ENCODE data around the gene CYREN.
"Not testable (repeated sequence)": the region's sequence is repeated elsewhere in the genome, so short reads cannot be mapped to it uniquely, and the experiment has no call there.

Gene CYREN

GRCh38 chr7:135160858-135161653 is 9.5 kb downstream of the CYREN start:
- in situ Hi-C loops (cut with MboI; ENCODE audit: low sequenced_read_pairs): loop anchor here (10.0 kb wide), 1 partner anchor 176 kb away; the partner anchor contains the start of gene AGBL3

GRCh38 chr7:135160098-135160857 is 10.2 kb downstream of the CYREN start:
- in situ Hi-C loops (cut with MboI; ENCODE audit: low sequenced_read_pairs): loop anchor here (10.0 kb wide), 1 partner anchor 175 kb away; the partner anchor contains the start of gene AGBL3

- in situ Hi-C loops (cut with MboI; ENCODE audit: low sequenced_read_pairs): loop anchor here (10.0 kb wide), 1 partner anchor 175 kb away; the partner anchor contains the start of gene AGBL3
Measured at GRCh38 chr7:135159359-135160085, 11.0 kb downstream of the CYREN start.

- in situ Hi-C loops (cut with MboI; ENCODE audit: low sequenced_read_pairs): no loop called here
Measured at GRCh38 chr7:135158874-135159273, 11.6 kb downstream of the CYREN start.

- in situ Hi-C loops (cut with MboI; ENCODE audit: low sequenced_read_pairs): no loop called here
Measured at GRCh38 chr7:135158141-135158655, 12.3 kb downstream of the CYREN start.

- in situ Hi-C loops (cut with MboI; ENCODE audit: low sequenced_read_pairs): no loop called here
Measured at GRCh38 chr7:135156290-135156689, 14.2 kb downstream of the CYREN start.

GRCh38 chr7:135154734-135155133 is 15.8 kb downstream of the CYREN start:
- in situ Hi-C loops (cut with MboI; ENCODE audit: low sequenced_read_pairs): no loop called here

GRCh38 chr7:135152442-135152841 is 18.1 kb downstream of the CYREN start:
- in situ Hi-C loops (cut with MboI; ENCODE audit: low sequenced_read_pairs): no loop called here

- in situ Hi-C loops (cut with MboI; ENCODE audit: low sequenced_read_pairs): no loop called here
Measured at GRCh38 chr7:135151533-135151932, 19.0 kb downstream of the CYREN start.

- in situ Hi-C loops (cut with MboI; ENCODE audit: low sequenced_read_pairs): no loop called here
Measured at GRCh38 chr7:135151132-135151531, 19.4 kb downstream of the CYREN start.

- in situ Hi-C loops (cut with MboI; ENCODE audit: low sequenced_read_pairs): no loop called here
Measured at GRCh38 chr7:135150072-135150782, 20.3 kb downstream of the CYREN start.

GRCh38 chr7:135147899-135148721 is 22.4 kb downstream of the CYREN start, which contains the start of gene TMEM140:
Gene TMEM140, plus strand, starts transcription at chr7:135148072. Its CDS starts 16,370 bp downstream, at chr7:135164442.
- in situ Hi-C loops (cut with MboI; ENCODE audit: low sequenced_read_pairs): no loop called here

- in situ Hi-C loops (cut with MboI; ENCODE audit: low sequenced_read_pairs): no loop called here
Measured at GRCh38 chr7:135147341-135147898, 23.1 kb downstream of the CYREN start.

- in situ Hi-C loops (cut with MboI; ENCODE audit: low sequenced_read_pairs): no loop called here
Measured at GRCh38 chr7:135143885-135144668, 26.4 kb downstream of the CYREN start.

GRCh38 chr7:135129579-135129978 is 40.9 kb downstream of the CYREN start:
- in situ Hi-C loops (cut with MboI; ENCODE audit: low sequenced_read_pairs): no loop called here

GRCh38 chr7:135128931-135129330 is 41.6 kb downstream of the CYREN start:
- in situ Hi-C loops (cut with MboI; ENCODE audit: low sequenced_read_pairs): no loop called here

- in situ Hi-C loops (cut with MboI; ENCODE audit: low sequenced_read_pairs): not testable (repeated sequence)
Measured at GRCh38 chr7:135124631-135125030, 45.9 kb downstream of the CYREN start.

- in situ Hi-C loops (cut with MboI; ENCODE audit: low sequenced_read_pairs): no loop called here
Measured at GRCh38 chr7:135121868-135122267, 48.6 kb downstream of the CYREN start.
